RWPE2 (cell line): ENCODE results near the gene DDX3X.

ENCODE experiments used
- ATAC-seq: fragments of 200-7000 bp; cut with Tn5 transposase; 3 replicates; pipeline ENCODE4 v1.9.1; 2021; ENCODE audit warnings: low read depth
- DNase-seq: peaks from one replicate; pipeline ENCODE4 v3.0.0-alpha.2; 2020; ENCODE audit warnings: low spot score
- H3K27ac ChIP-seq: fragments of 450-650 bp; 2 replicates; pipeline ENCODE4 v1.5.1; 2017; ENCODE audit warnings: mild to moderate bottlenecking; ENCODE audit not compliant: poor library complexity, severe bottlenecking
- H3K27me3 ChIP-seq: fragments of 250-450 bp; sonication (Bioruptor Pico); 2 replicates; pipeline ENCODE4 v1.5.1; 2021; ENCODE audit warnings: mild to moderate bottlenecking, moderate library complexity; ENCODE audit not compliant: insufficient read depth, poor library complexity, severe bottlenecking
- H3K36me3 ChIP-seq: fragments of 250-450 bp; sonication (Bioruptor Pico); 2 replicates; pipeline ENCODE4 v1.5.1; 2020; ENCODE audit warnings: low read depth, mild to moderate bottlenecking, moderate library complexity
- H3K4me1 ChIP-seq: fragments of 250-450 bp; sonication (Bioruptor Pico); 2 replicates; pipeline ENCODE4 v1.5.1; 2021; ENCODE audit warnings: mild to moderate bottlenecking, moderate library complexity; ENCODE audit not compliant: insufficient read depth, poor library complexity, severe bottlenecking
- H3K4me3 ChIP-seq: fragments of 250-450 bp; sonication (Bioruptor Pico); 2 replicates; pipeline ENCODE4 v1.5.1; 2021; ENCODE audit warnings: mild to moderate bottlenecking, moderate library complexity; ENCODE audit not compliant: severe bottlenecking
- H3K9me3 ChIP-seq: fragments of 250-450 bp; sonication (Bioruptor Pico); 2 replicates; pipeline ENCODE4 v1.5.1; 2021; ENCODE audit warnings: mild to moderate bottlenecking, moderate library complexity; ENCODE audit not compliant: severe bottlenecking
- TF ChIP-seq, protein P1 (sequence below): fragments of 450-650 bp; IDR thresholded peaks from one replicate; pipeline ENCODE4 v1.5.1; 2017; ENCODE audit warnings: mild to moderate bottlenecking, moderate library complexity; ENCODE audit not compliant: poor library complexity, severe bottlenecking

Gene DDX3X

DNA sequence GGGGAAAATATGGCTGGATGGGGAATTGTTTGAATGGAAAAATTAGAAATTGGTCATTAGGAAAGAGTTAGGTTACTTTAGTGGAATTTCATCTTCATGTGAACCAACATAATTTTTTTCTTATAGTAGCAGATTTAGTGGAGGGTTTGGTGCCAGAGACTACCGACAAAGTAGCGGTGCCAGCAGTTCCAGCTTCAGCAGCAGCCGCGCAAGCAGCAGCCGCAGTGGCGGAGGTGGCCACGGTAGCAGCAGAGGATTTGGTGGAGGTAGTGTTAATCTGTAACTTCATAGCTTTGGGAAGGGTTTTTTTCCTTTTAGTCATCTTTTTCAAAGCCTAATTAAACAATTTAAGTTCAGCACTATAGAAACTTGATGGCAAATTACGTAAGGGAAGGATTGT, 13.2 kb downstream of the DDX3X start:
- ATAC-seq, result no peak
- Histone ChIP-seq H3K27ac (no peak overlapping the region), H3K27me3 (no peaks in the 10 kb centered on the region), H3K4me1 (no peaks in the 10 kb centered on the region), H3K4me3 (no peak overlapping the region), H3K9me3 (no peaks in the 10 kb centered on the region), H3K36me3 (peaks cover 71% of the 10 kb centered on the region)
- DNase-seq, result no peak
- TF ChIP-seq, protein P1, sequence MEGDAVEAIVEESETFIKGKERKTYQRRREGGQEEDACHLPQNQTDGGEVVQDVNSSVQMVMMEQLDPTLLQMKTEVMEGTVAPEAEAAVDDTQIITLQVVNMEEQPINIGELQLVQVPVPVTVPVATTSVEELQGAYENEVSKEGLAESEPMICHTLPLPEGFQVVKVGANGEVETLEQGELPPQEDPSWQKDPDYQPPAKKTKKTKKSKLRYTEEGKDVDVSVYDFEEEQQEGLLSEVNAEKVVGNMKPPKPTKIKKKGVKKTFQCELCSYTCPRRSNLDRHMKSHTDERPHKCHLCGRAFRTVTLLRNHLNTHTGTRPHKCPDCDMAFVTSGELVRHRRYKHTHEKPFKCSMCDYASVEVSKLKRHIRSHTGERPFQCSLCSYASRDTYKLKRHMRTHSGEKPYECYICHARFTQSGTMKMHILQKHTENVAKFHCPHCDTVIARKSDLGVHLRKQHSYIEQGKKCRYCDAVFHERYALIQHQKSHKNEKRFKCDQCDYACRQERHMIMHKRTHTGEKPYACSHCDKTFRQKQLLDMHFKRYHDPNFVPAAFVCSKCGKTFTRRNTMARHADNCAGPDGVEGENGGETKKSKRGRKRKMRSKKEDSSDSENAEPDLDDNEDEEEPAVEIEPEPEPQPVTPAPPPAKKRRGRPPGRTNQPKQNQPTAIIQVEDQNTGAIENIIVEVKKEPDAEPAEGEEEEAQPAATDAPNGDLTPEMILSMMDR, result no peak

DNA sequence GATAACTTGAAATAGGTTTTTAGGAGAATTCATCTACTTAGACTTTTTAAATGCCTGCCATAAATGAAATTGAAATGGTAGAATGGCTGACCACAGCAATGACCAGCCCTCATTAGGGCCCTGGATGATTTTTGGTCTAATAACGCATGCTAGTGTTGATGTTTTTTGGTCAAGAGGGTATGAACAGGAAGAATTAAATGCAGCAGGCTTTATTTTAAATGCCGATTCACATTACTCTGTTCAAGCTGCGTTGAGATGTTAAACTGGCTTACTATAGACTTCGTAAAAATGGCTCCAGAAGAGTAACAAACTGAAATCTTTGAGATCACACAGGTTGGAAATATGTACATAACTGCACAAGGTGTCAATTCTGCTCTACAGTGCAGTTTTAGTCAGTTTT, 14.6 kb downstream of the DDX3X start:
- Histone ChIP-seq H3K9me3 (no peaks in the 10 kb centered on the region), H3K4me1 (no peaks in the 10 kb centered on the region), H3K27me3 (no peaks in the 10 kb centered on the region), H3K36me3 (peaks cover 57% of the 10 kb centered on the region), H3K4me3 (no peak overlapping the region), H3K27ac (no peak overlapping the region)
- ATAC-seq (no peak), DNase-seq (no peak)
- TF ChIP-seq, protein P1, result no peak

DNA sequence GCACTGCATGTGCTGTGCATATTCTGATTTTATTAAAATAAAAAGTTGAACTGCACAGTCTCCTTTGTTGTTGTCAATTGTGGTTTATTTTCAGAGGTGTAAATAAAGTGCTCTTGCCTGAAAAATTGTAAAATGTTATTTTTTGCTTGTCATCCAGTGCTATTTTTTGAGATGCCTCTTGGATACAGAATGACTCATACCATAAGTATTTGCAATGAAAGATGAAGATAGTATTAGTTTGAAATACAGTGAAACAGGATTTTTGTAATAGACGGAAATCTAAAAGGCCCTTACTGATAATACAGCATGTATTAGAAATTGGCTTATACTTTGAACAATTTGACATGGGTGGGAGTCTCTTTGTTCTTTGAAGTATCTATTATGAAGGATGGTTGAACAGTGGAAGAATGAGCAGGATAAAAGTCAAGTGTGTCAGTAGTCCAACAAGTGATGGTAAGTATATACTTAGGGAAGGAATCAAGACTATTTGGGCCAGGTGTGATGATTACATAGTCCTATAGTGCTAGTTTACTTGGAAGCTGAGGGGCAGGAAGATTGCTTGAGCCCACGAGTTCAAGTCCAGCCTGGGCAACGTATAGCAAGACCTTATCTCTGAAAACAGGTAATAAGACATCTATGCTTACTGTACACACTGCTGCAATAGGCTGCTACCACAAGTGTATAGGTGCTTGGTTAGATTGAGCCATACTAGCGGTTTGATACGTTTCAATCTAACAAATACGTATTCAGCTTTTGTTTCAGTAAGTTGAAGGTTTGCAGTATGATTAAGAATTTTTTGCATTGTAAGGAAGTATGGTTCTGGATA, 16.4 kb downstream of the DDX3X start:
- peaks cover 39% of the 10 kb centered on the region for H3K36me3 ChIP-seq

DNA sequence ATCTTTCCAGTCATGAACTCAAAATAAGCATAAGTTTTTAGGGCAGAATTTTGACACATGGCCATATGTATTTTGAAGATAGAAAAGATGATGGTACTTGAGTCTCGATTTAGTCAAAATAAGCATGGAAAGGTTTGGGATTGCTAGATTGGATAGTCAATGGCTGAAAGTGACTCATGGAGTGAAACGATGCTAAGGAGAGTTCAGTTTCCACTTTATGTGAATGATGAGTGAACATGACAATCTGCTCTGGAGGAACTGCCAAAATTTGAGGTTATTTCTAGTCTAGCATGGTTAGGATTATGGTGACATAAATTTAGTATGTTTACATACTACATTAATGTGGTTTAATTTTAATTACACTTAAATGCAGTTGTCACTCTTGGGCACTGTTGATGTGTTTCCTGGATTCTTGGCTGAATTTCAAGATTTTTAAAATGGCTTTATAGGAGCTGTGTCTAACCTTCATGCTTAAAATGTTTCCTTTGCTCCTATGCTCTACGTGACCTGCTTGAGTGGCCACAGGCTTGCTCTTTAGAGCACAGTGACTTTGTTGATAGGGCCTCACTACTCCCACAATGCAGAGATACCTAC, 17.1 kb downstream of the DDX3X start:
- no peak for DNase-seq
- H3K36me3 ChIP-seq, result peaks cover 35% of the 10 kb centered on the region
- TF ChIP-seq, protein P1, result no peak
- H3K4me1 ChIP-seq, result no peaks in the 10 kb centered on the region
- H3K9me3 ChIP-seq, result no peaks in the 10 kb centered on the region
- H3K4me3 ChIP-seq, result no peak overlapping the region
- ATAC-seq, result peak; percentile 20; the same call in 2 of the 3 replicates
- no peaks in the 10 kb centered on the region for H3K27me3 ChIP-seq
- no peak overlapping the region for H3K27ac ChIP-seq

More for the DNA sequence above, 16.4 kb downstream of the DDX3X start:
- no peak for DNase-seq
- no peaks in the 10 kb centered on the region for H3K27me3 ChIP-seq
- H3K4me1 ChIP-seq, result no peaks in the 10 kb centered on the region
- H3K4me3 ChIP-seq, result no peak overlapping the region
- H3K9me3 ChIP-seq, result no peaks in the 10 kb centered on the region
- TF ChIP-seq, protein P1, result no peak
- no peak overlapping the region for H3K27ac ChIP-seq
- ATAC-seq, result peak; percentile 16; the same call in 2 of the 3 replicates

DNA sequence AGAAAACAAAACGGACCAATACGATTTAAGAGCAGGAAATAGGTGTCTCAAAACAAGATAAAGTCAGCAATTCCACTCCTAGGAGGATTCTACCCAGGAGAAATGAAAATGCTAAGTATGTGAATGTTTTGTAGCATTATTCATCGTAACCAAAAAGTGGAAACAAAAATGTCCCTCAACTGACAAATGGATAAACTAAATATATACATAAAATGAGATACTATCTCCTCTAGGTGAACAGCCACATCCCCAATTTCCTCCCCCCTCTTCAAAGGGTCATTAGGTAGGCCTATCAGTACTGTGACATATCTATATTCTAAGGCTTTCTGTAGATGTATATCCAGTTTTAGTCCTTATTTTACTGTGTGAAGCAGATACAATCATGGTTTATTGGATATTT, 18.0 kb downstream of the DDX3X start:
- H3K27me3 ChIP-seq, result no peaks in the 10 kb centered on the region
- TF ChIP-seq, protein P1, result no peak
- DNase-seq (no peak), ATAC-seq (peak; percentile 8; the same call in 2 of the 3 replicates)
- H3K9me3 ChIP-seq, result no peaks in the 10 kb centered on the region
- no peaks in the 10 kb centered on the region for H3K4me1 ChIP-seq
- H3K4me3 ChIP-seq, result no peak overlapping the region
- H3K27ac ChIP-seq, result no peak overlapping the region
- peaks cover 26% of the 10 kb centered on the region for H3K36me3 ChIP-seq
